T-helper 2 cell (primary cell): ENCODE results near the gene C11orf24.
A peak's percentile ranks its signal among the peaks of the same experiment; 100 is the strongest.
"Not testable (repeated sequence)": the region's sequence is repeated elsewhere in the genome, so short reads cannot be mapped to it uniquely, and the experiment has no call there.

Experiments used
- DNase-seq, 5 experiments: peaks; one replicate each; pipeline versions ENCODE4 v3.0.0 to v3.0.0-alpha.2; 2012 to 2022
- total RNA-seq, 2 donors: gene quantifications; one replicate each; lab custom pipeline; 2026; lab: John Stamatoyannopoulos, UW

Gene C11orf24
- total RNA-seq = 3.7 to 6.5 reads per million in 2 donors

DNA sequence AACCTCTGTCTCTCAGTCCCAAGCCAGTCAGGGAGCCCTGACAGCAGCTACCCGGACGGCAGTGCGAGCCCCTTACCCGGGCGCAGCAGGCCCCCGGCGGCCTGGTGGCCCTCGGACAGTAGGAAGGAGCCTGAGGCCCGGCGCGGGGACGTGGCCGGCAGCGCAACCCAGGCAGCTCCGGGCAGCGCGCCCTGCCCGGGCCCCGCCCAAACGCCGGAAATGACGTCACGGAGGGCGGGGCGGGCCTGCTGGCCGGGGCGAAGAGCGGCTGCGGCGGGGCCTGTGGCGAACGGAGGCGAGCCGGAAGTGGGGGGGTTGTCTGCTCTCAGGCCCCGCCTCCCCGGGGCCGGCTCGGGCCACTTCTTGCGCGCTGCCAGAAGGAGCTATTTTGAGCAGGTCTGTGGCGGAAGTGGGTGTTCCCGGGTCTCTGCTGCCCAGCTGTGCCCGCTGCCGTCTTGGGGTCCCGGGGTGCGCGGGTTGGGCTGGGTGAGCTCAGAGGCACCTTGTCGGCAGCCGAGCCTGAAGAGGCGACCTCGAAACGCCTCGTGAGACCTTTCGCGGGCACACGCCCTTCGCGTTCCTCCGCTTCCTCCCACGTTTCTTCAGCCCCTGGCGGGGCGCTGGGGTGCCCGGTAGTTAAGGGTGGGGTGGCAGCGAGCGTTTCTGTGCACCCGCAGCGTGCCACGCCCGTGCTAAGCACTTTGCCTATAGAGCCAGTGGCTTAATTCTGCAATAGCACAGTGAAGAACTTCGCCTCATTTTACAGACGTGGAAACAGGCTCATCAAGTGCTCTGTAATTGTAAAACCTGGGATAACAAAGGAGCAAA lies at the start of gene C11orf24:
Gene C11orf24 (minus strand): TSS at position 193 of the 828 bp plus-strand sequence. CDS start 8,206 bp downstream, outside the sequence.
- DNase-seq = peak; percentile 87 to 95 (median 90)

DNA sequence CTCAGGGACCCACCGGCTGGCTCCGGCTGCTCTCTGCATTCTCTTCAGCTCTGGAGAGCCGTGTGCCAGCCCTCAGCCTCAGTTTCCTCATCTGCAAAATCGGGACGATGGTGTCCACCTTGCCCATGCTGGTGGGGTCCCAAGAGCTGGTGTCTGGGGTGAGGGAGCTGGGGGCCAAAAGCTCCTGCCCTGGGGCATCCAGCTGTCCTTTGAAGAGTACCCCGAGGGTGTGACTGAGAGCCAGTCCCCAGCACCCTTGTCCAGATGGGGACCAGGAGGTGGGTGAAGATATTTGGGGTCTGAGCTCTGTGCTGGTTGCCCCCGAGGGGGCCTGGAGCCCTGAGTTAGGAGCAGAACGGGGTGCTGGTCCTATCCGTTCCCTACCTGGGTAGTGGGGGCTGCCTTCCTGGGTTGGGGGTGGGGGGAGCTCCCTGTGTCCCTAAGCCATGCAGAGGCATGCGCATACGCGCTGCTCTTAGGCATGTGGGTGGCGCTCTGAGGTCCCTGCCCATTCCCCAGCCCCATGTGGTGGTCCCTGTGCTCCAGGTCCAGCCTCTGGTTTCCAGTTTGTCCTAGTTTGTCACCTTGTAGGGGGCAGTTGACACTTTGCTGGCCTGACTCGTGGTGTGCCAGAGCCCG lies 45.5 kb upstream of the C11orf24 start:
- no peak for DNase-seq

DNA sequence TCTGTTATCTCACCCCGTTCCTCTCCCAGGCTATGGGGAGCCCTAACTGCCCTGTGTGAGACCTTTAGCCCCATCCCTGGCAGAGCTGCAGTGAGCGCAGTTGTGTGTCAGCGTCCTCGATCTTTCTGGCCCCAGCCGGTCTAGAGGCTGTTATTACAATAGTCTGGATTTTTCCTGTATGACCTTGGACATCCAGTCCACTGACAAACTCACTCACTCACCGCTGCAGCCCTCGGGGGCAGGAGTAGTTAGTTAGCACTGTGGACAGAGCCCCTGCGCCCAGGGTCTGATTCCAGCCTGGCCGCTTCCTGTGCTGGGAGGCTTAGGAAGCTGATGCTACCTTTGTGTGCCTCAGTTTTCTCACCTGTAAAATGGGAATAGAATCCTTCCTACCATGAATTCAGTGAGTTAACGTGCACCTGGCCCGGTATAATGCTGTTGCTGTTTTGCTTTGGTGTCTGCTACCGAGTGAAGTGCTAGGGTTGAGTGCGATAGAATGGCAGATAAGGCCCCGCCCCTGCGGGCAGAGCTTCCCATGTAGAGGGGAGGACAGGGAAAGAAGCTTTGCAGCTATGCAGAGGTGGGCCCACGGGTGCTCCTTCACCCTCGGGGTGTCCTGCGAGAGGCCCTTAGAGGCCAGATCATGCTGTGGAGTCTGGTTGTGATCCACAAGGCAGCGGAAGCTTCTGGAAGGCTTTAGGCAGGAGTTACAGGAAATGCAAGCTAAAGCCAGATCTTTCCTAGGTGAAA lies 43.6 kb upstream of the C11orf24 start:
- DNase-seq = no peak

DNA sequence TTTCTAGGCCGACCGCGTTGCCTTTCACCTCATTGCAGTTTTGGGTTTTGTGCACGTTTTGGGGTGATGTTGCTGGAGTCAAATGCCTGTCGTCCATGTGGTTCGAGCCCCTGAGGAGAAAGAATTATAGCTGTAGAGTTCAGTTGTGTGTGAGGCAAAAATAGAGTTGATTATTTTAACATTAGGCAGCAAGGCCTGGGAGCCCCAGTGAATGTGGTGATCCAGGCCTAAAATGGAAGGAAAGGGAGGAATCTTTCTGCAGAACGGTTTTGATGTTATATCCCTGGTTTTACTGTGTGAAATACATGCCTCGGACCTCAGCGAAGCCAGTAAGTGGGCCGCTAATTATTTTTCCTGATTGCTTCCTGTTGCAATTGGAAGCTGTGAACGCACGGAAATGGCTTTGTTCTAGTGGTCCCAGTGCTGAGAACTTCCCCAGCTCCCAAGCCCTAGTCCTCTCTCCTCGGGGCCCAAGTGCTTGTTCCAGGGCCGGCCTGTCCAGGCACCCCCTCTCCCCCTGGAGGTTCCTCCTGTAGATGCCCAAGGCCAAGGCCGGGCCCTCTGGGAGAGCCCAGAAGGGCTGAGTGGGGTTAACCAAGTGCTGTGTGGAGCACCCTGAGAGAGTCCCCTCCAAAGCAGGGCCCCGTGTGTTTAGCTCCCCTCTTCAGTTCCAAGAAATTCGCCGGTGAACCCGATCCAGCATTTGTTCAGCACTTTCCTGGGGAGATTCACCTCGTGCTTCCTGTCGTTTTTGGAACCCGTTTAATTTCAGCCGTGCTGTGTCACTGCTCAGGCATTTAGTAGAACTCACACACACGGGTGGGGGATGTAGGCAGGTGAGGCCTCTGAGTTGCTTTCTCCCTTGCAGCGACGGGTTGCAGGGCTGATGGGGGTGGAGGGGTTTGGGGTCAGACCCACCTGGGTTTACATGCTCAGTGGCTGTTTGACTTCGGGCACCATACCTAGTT lies 42.7 kb upstream of the C11orf24 start:
- DNase-seq = no peak

DNA sequence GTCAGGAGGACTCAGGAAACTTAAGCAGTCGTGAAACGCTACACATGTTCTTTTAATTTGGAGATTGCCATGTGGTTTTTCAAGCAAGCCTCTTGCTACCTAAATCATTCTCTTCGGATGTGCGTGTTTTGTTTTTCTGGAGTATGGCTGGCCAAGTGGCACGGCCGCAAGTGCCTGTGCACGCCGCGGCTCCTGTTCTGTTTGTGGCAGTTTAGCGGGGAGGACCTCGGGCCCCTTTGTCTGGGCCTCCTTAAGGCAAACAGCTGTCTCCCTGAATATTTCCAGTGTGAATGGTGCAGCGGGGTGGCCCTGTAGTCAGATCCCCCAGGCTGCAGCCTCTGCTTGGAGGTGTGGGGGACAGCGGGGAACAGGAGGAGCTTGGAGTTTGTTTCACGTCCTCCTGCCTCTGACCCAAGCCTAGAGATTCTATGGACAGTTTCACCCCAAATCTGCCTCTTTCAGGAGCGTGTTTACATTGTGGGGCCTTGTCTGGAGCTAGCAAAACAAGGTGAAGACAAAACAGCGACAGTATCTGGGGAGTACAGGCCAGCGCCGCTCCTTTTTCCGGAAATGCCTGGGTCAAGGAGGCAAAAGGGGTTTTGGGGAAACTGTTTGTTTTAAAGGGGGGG lies 41.9 kb upstream of the C11orf24 start:
- no peak for DNase-seq

DNA sequence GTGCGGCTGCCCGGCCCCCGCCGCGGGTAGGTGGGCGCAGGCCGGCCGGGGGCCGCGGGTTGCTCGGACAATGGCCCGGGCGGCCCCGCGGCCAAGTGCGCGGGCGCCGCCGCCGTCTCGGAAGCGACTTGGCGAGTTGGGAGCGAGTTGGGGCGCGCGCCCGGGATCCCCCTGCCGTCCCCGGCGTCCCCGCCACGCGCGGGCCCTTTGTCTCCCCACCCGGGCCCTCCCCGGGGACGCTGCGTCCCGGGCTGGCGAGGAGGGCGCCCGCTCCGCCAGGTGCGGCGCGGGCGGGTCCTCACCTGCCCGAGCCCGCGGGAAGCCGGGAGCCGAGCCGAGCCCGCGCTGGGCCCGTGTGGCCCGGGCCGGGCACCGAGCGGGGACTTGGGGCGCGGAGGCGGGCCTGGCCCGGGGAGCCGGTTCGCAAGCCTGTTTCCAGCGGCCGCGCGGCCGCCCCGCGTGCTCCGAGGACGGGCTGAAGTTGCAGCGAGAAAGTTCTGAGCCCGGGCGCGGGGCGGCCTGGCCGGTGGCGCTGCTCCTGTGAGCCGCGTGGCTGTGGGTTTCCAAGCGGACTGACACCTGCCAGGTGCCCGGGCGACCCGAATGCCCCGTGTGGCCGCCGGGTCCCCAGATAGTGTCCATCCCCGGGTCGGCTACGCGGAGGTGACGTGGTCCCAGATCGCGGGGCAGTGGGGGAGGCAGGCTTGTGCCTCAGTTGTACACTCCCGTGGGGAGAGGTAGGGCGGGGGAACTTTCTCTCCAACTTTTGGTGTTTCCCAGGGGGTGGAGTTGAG lies 41.2 kb upstream of the C11orf24 start:
- DNase-seq = no peak

DNA sequence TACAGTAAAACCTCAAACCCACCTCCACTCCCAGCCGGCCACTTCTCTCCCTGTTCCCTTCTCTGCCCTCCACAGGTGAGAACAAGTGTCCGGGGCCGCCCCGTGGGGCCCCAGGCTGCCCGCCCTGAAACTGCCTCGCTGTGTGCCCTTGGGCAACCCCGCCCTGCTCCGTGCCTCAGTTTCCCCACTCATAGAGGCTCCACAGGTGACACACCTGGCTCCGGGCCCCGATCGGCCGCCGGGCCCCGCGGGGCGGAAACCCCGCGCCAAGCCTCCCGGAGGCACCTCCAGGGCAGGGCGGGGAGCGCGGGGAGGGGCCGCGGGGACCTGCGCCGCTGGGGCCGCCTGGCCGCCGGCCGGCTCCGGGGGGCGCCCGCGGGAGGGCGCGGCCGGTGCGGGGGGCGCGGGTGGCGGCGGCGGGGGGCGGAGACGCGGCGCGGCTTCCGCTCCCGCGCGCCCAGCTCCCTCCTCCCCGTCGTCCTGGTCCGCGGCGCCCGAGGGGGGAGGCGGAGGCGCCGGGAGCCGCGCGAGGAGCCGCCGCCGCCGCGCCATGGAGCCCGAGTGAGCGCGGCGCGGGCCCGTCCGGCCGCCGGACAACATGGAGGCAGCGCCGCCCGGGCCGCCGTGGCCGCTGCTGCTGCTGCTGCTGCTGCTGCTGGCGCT lies 40.5 kb upstream of the C11orf24 start, which contains the start of gene LRP5:
Gene LRP5 (plus strand): TSS at position 475 of the 663 bp plus-strand sequence. CDS start 124 bp downstream, at position 599.
- DNase-seq = no peak

DNA sequence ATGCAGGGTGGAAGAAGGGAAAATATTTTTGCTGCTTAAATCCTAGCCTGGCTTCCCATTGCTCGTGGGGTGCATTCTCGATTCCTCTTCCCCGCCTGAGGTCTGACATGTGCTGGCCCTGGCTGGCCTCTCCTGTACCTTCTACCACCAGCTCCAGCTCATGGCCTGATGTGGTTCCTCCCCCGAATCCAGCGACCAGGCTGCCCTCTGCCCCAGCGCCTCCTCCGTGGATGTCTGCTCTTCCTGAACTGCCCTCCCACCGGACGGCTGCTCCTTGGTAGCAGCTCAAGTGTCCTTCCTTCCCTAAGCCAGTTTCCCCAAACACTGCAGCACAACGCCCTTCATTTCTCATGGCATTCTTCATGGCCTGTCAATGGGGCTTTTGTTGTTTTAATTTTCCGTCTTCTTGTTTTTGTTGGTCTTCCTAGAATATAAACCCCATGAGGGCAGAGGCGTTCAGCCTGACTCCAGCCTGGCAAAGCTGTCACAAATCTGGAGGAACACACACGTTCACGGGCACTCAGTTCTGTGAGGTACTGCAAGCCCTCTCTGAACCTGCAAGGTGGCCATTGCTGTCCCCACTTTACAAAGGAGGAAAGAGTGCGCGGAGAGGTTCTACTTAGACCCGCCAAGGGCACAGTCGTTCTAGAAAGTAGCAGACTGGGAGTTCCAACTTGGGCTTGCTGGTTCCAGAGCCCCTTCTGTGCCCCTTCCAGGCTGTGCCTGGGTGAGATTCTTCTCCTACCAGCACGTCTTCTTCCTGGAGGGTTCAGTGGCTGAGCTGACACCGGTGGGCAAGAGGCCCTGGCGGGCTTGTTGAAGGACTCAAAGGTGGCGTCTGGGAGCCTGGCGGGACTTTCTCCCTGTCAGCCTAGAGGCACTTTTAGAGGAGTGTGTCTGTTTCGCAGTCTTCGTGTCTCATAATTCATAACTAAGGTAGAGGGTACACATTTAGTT lies 39.7 kb upstream of the C11orf24 start:
- no peak for DNase-seq

DNA sequence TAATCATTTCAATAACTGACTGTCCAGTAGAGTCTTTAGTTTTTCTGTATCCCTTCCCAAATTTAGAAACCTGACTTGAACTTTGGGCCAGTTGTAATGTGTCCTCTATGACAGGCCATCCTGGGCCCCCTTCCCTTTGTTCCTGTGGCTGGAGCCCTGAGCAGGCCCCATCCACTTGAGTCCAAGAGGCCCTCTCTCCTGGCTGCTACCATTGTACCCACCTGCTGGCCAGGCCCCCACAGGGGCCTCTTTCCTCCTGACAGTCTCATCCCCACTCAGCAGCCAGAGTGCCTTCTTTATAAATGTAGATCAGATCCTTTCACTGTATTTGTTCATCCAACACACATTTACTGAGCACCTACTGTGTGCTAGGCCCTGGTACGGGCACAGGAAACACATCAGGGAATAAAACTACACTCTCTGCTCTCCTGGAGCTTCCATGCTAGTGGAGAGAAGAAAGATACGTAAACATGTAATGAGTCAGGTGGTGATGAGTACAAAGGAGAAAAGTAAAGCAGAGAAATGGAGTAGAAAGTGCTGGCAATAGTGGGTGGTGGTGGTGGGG lies 37.9 kb upstream of the C11orf24 start:
- DNase-seq = no peak

DNA sequence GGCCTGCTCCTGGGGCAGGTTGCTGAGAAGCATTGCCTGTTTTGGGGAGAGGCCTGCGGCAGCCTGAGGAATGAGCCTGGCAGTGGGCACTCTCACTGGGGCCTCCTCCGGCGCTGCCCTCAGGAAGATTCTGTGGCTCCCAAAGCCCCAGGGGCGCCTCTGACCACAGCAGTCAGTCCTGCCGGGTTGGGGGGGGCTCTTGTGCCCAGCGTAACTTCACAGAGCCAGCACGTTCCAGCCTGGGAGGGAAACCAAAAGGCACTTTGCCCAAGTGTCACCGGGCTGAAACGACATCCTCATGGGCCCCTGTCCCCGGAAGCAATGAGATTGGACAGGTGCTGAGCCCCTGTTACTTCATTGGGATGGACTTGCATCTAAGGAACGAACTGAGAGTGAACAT lies 36.3 kb upstream of the C11orf24 start:
- no peak for DNase-seq

DNA sequence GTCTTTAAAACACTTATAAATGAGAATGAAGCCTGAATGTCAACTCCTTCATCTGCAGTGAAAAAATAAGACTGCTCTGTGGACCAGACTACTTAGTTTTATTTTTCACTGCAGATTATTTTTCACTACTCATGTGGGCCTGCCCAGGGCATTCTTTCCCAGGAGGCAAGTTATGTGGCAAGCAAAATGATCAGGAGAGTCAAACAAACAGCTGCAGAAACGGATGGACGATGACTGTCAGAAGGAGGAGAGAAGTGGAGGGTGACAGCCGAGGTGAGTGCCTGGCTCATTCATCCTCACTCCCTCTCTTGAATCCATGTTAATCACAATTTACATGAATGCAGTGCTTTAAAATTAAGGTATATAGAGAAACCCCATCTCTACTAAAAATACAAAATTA lies 34.9 kb upstream of the C11orf24 start:
- DNase-seq = no peak

DNA sequence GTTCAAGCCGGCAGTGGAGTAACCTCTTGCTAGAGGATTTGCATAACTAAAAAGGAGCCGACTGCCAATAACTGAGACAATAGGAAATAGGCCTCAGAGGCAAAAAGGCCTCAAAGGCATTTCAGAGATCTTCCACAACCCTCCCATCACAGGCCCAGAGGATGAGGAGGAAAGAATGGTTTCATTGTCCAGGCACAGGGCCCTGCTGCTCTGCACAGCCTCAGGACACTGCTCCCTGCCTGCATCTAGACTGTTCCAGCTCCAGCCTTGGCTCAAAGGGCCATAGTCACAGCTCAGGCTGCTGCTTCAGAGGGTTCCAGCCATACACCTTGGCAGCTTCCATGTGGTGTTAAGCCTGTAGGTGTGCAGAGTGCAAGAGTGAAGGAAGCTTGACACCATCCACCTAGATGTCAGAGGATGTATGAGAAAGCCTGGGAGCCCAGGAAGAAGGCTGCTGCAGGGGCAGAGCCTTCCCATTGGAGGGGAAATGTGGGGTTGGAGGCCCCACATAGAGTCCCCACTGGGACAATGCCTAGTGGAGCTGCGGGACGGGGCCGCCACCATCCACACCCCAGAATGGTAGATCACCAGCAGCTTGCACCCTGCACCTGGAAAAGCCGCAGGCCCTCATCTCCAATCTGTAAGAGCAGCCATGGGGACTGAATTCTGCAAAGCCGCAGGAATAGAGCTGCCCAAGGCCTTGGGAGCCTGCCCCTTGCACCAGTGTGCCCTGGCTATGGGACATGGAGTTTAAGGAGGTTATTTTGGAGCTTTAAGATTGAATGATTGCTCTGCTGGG lies 32.4 kb upstream of the C11orf24 start:
- DNase-seq = no peak

DNA sequence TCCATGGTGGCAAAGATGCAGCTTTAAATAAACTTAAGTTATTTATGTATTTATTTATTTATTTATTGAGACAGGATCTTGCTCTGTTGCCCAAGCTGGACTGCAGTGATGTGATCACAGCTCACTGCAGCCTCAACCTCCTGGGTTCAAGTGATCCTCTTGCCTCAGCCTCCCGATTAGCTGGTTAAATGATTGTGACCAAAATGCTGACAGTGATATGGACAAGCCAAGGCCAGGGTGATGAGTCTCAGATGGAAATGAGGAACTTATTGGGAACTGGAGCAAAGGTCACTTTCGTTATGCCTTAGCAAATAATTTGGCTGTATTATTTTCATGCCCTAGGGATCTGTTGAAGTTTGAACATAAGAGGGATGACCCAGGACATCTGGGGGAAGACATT lies 31.3 kb upstream of the C11orf24 start:
- DNase-seq = no peak

DNA sequence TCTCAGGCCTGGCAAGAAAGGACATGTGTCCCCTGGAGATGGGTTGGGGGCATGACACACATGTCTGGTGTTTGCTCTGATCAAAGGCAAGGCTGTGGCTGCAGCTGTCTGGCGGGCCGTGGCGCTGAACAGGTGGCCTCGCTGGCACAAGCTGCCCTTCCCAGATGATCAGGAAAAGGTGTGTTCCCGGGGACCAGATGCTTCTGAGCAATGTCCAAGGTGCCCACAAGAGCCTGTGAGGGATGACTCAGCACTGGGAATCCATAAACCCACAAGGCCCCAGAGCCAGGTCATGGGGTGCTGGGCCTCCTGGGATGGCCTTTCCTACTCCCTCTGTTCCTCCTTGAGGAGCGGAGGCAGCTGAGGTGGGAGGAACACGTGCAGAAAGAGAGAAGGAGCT lies 30.9 kb upstream of the C11orf24 start:
- no peak for DNase-seq

DNA sequence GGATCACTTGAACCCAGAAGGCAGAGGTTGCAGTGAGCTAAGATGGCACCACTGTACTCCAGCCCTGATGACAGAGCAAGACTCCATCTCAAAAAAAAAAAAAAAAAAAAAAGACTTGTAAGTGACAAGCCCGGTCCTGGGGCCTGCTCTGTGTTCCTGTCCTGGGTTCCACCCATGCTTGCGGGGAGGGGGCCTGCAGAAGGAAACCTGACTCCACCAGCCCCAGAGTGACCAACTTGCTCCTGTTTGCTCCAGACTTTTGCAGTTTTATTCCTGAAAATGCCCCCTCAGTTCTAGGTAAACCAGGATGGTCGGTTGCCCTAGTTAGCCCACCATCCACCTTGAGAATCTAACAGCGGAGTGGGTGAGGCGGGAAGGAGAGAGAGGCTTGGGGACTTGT lies 30.5 kb upstream of the C11orf24 start:
- DNase-seq = no peak

DNA sequence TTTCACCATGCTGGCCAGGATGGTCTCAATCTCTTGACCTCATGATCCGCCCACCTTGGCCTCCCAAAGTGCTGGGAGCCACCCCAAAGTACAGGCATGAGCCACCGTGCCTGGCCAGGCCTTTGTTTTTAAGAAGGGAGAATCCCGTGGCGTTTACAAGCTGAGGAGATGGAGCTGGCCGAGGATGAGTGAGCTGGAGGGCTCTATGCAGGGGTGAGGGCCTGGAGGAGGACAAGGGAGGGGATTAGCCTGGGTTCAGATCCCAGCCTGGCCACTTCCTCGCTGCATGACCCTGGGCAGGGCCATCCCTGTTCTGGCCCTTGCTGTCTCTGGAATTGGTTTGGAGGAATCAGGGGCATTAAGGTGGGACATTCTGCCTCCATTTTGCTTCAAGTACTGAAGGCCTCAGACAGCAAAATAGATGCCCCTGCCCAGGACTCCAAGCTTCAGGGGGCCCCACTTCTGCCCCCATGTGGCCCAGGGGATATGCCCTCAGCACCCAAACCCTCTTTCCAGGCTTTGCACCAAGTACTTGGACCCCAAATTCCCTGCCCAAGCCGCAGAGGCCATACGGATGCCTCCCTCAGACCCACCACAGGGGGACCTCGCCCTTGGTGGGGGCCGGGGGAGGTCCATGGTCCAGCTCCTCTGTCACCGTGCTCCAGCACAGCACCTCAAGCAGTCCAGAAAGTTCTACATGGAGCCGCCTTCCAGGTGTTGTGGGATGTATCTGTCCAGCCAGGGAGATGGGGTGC lies 28.5 kb upstream of the C11orf24 start:
- DNase-seq = no peak

DNA sequence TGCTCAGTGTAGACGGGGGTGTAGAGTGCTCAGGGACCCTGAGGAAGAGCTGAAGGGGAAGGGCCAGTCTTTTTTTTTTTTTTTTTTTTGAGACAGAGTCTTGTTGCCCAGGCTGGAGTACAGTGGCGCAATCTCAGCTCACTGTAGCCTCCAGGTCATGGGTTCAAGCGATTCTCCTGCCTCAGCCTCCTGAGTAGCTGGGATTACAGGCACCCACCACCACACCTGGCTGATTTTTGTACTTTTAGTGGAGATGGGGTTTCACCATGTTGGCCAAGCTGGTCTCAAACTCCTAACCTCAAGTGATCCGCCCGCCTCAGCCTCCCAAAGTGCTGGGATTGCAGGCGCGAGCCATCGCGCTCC lies 27.7 kb upstream of the C11orf24 start:
- not testable (repeated sequence) for DNase-seq
